ENCODE measurements around the gene PLAGL2.
"Not testable (repeated sequence)": the region's sequence is repeated elsewhere in the genome, so short reads cannot be mapped to it uniquely, and the experiment has no call there.

DNA sequence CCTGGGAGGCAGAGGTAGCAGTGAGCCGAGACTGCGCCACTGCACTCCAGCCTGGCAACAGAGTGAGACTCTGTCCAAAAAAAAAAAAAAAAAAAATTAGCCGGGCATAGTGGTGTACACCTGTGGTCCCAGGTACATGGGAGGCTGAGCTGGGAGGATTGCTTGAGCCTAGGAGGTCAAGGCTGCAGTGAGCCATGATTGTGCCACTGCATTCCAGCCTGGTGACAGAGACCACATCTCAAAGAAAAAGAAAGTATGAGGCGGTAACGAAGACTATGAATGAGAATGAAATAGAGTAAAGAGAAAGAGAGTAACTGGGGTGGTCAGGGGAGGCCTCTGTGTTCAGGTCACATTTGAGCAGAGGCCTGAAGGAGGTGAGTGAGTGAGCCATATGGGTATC is 38.7 kb upstream of the PLAGL2 start:
- not testable (repeated sequence) for TF ChIP-seq ZBTB43 (CRISPR knock-in tag; IDR thresholded peaks at IDR 0.05); CTCF (IDR thresholded peaks at IDR 0.05); FOXP1 (CRISPR knock-in tag; IDR thresholded peaks at IDR 0.05; ENCODE audit: borderline replicate concordance); ZNF423 (CRISPR knock-in tag; IDR thresholded peaks at IDR 0.05); SP1 (CRISPR knock-in tag; conservative IDR thresholded peaks at IDR 0.05)
